HG02840 (cell line): ENCODE data around the gene DPF1.

Source experiments
- ATAC-seq: cut with Tn5 transposase; IDR thresholded peaks from one replicate; pipeline ENCODE4 v1.9.1; 2021; ENCODE audit warnings: mild to moderate bottlenecking, moderate library complexity, moderate number of reproducible peaks; ENCODE audit not compliant: unreplicated experiment, low FRiP score

DPF1 gene

GRCh38 chr19:38172001-38172400, 52.0 kb downstream of the DPF1 start:
- ATAC-seq = no peak

GRCh38 chr19:38170334-38170733, 53.7 kb downstream of the DPF1 start:
- ATAC-seq = no peak

GRCh38 chr19:38168637-38169036, 55.4 kb downstream of the DPF1 start:
- ATAC-seq = no peak

- ATAC-seq = no peak
These were observed 58.7 kb downstream of the DPF1 start for GRCh38 chr19:38165335-38165734.

- ATAC-seq = no peak
These were observed 59.5 kb downstream of the DPF1 start for GRCh38 chr19:38164526-38164925.

- no peak for ATAC-seq
These were observed 60.4 kb downstream of the DPF1 start for GRCh38 chr19:38163419-38164290.

- no peak for ATAC-seq
These were observed 61.4 kb downstream of the DPF1 start for GRCh38 chr19:38162632-38163031.

GRCh38 chr19:38162094-38162493, 61.9 kb downstream of the DPF1 start:
- no peak for ATAC-seq
